ENCODE data around the gene MUC16. TPM values are rescaled to one million over a fixed set of nuclear protein-coding genes. Genes with fewer than 3 reads are reported as not detected.

The MUC16 gene
- total and polyA plus RNA-seq, 3 experiments from 2014 or later: under 0.01 to 0.02 (median 0.02) TPM

DNA sequence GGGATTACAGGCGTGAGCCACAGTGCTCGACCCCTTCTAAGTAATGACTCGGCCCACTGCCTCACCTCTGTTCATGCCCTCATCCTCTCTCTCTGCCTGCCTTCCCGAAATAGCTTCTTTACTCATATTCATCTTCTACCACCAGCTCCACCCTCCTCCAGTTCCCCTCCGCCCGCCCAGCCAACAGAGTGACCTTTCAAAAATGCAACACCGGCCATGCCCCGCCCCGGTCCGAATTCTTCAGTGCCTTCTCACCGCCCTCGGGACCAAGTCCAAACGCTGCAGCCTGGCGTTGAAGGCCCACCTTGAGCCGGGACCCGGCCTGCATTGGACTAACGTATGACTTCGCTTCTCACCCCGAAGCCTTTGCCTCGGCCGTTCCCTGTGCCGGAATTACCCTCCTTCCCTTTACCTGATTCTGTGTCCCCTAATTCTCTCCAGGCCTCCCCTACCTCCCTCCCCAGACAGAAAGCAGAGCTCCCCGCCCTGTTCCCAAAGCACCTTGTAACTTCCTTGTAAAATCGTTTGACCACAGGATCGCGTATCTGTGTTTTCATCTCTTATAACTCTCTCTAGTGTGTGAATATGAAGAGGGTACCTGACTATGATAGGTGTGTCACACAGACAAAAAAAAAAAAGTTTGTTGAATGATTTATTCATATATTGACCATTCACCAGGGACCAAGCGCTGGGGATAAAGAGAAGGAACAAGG is 8.1 kb upstream of the MUC16 start:
- Histone ChIP-seq H3K36me3 (ENCODE audit: insufficient read depth, low read length) (no peaks in the 10 kb centered on the region), H3K9me3 (ENCODE audit: low read length) (no peaks in the 10 kb centered on the region), H3K4me1 (ENCODE audit: insufficient read depth, low read length) (no peaks in the 10 kb centered on the region), H3K4me3 (ENCODE audit: low read length) (no peak overlapping the region), H3K27me3 (ENCODE audit: insufficient read depth, low read length, poor library complexity, severe bottlenecking) (no peaks in the 10 kb centered on the region), H3K27ac (ENCODE audit: low read depth, low read length) (no peak overlapping the region)
- Mint-ChIP-seq H3K27ac (no peak overlapping the region), H3K4me3 (no peak overlapping the region), H3K4me1 (no peaks in the 10 kb centered on the region), H3K27me3 (peaks cover 7 to 17% of the 10 kb centered on the region in 2 donors), H3K9me3 (peaks cover 0 to 4% (median 0%) of the 10 kb centered on the region in 5 donors), H3K36me3 (no peaks in the 10 kb centered on the region)
- ChIA-PET CTCF (no interaction called here), POLR2A (no interaction called here)
- DNase-seq: no peak

DNA sequence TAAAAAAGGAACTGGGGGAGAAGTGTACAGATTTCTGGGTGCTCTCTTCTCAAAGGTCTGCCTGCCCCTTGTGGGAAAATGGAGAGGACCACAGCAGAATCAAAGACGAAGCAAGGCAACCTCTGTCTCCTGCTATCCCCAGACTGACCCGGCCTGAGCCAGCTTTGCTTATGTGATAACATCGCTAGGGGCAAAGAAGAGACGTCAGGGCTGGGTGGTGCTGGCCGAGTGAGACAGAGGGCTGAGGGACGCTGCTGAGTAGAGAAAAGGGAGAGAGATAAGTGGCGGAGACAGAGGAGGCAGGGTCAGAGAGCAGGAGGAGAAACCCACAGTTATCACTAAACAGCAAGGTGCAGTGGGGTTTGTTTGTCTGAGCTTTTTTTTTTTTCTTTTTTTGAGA is 4.6 kb upstream of the MUC16 start:
- Mint-ChIP-seq H3K27me3 (peaks cover 4 to 17% of the 10 kb centered on the region in 2 donors), H3K27ac (no peak overlapping the region), H3K9me3 (peaks cover 0 to 6% (median 0%) of the 10 kb centered on the region in 5 donors), H3K4me1 (no peaks in the 10 kb centered on the region), H3K36me3 (no peaks in the 10 kb centered on the region), H3K4me3 (no peak overlapping the region)
- CTCF ChIA-PET: no interaction called here
- Histone ChIP-seq H3K9me3 (ENCODE audit: low read length) (no peaks in the 10 kb centered on the region), H3K4me1 (ENCODE audit: insufficient read depth, low read length) (no peaks in the 10 kb centered on the region), H3K27me3 (ENCODE audit: insufficient read depth, low read length, poor library complexity, severe bottlenecking) (no peaks in the 10 kb centered on the region), H3K36me3 (ENCODE audit: insufficient read depth, low read length) (no peaks in the 10 kb centered on the region), H3K4me3 (ENCODE audit: low read length) (no peak overlapping the region), H3K27ac (ENCODE audit: low read depth, low read length) (no peak overlapping the region)
- DNase-seq: no peak
- POLR2A ChIA-PET: no interaction called here

GRCh38 chr19:9013988-9014387 is 3.8 kb upstream of the MUC16 start:
- no peak overlapping the region for H3K27ac ChIP-seq (ENCODE audit: low read depth, low read length)
- H3K4me3 ChIP-seq (ENCODE audit: low read length): no peak overlapping the region
- no peaks in the 10 kb centered on the region for H3K36me3 Mint-ChIP-seq
- peaks cover 7 to 24% of the 10 kb centered on the region in 2 donors for H3K27me3 Mint-ChIP-seq
- ChIA-PET POLR2A (no interaction called here), CTCF (no interaction called here)
- no peak for DNase-seq
- peaks cover 0 to 6% (median 0%) of the 10 kb centered on the region in 5 donors for H3K9me3 Mint-ChIP-seq
- no peaks in the 10 kb centered on the region for H3K36me3 ChIP-seq (ENCODE audit: insufficient read depth, low read length)
- H3K9me3 ChIP-seq (ENCODE audit: low read length): no peaks in the 10 kb centered on the region
- H3K27ac Mint-ChIP-seq: no peak overlapping the region
- H3K4me3 Mint-ChIP-seq: no peak overlapping the region
- no peaks in the 10 kb centered on the region for H3K4me1 Mint-ChIP-seq
- no peaks in the 10 kb centered on the region for H3K4me1 ChIP-seq (ENCODE audit: insufficient read depth, low read length)
- H3K27me3 ChIP-seq (ENCODE audit: insufficient read depth, low read length, poor library complexity, severe bottlenecking): no peaks in the 10 kb centered on the region

GRCh38 chr19:9011875-9012274 is 1.7 kb upstream of the MUC16 start:
- Histone ChIP-seq H3K27me3 (ENCODE audit: insufficient read depth, low read length, poor library complexity, severe bottlenecking) (no peaks in the 10 kb centered on the region), H3K27ac (ENCODE audit: low read depth, low read length) (no peak overlapping the region), H3K9me3 (ENCODE audit: low read length) (no peaks in the 10 kb centered on the region), H3K36me3 (ENCODE audit: insufficient read depth, low read length) (no peaks in the 10 kb centered on the region), H3K4me1 (ENCODE audit: insufficient read depth, low read length) (no peaks in the 10 kb centered on the region), H3K4me3 (ENCODE audit: low read length) (no peak overlapping the region)
- Mint-ChIP-seq H3K27me3 (peaks cover 5 to 25% of the 10 kb centered on the region in 2 donors), H3K4me3 (no peak overlapping the region), H3K4me1 (no peaks in the 10 kb centered on the region), H3K36me3 (no peaks in the 10 kb centered on the region), H3K9me3 (peaks cover 0 to 6% (median 0%) of the 10 kb centered on the region in 5 donors), H3K27ac (no peak overlapping the region)
- no peak for DNase-seq
- POLR2A ChIA-PET: no interaction called here
- CTCF ChIA-PET: no interaction called here

DNA sequence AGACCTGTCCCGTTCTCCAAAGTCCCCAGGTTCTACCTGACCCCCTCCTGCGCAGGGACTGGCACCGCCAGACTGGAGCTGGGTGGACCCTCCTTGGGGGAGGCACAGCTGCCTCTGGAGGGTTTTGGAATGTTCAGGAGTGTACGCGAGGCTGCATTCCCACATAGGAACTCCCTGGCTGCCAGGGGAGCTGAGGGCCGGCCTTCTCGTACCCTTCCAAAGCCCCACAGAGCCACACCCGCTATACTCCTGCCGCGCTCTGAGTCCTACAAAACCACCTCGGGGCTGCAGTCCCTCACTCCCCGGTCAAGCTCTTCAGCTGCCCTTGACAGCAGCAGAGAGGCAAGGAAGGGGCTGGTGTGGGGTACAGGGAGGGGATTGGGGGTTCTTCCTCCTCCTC is 484 bp upstream of the MUC16 start:
- no peak overlapping the region for H3K4me3 Mint-ChIP-seq
- Histone ChIP-seq H3K9me3 (ENCODE audit: low read length) (no peaks in the 10 kb centered on the region), H3K36me3 (ENCODE audit: insufficient read depth, low read length) (no peaks in the 10 kb centered on the region), H3K4me3 (ENCODE audit: low read length) (no peak overlapping the region), H3K27me3 (ENCODE audit: insufficient read depth, low read length, poor library complexity, severe bottlenecking) (no peaks in the 10 kb centered on the region), H3K27ac (ENCODE audit: low read depth, low read length) (no peak overlapping the region), H3K4me1 (ENCODE audit: insufficient read depth, low read length) (no peaks in the 10 kb centered on the region)
- CTCF ChIA-PET: no interaction called here
- POLR2A ChIA-PET: no interaction called here
- H3K27me3 Mint-ChIP-seq: peaks cover 5 to 25% of the 10 kb centered on the region in 2 donors
- H3K4me1 Mint-ChIP-seq: no peaks in the 10 kb centered on the region
- peak overlapping the region in 2 of 8 donors; percentile 50 to 70 for H3K27ac Mint-ChIP-seq
- H3K9me3 Mint-ChIP-seq: peaks cover 0 to 6% (median 0%) of the 10 kb centered on the region in 5 donors
- no peak for DNase-seq
- no peaks in the 10 kb centered on the region for H3K36me3 Mint-ChIP-seq

GRCh38 chr19:9009431-9009830 is 778 bp downstream of the MUC16 start:
- CTCF ChIA-PET: no interaction called here
- peak overlapping the region in 1 of 8 donors; percentile 5 for H3K27ac Mint-ChIP-seq
- DNase-seq: no peak
- no peak overlapping the region for H3K4me3 ChIP-seq (ENCODE audit: low read length)
- H3K9me3 ChIP-seq (ENCODE audit: low read length): no peaks in the 10 kb centered on the region
- no peaks in the 10 kb centered on the region for H3K4me1 ChIP-seq (ENCODE audit: insufficient read depth, low read length)
- POLR2A ChIA-PET: no interaction called here
- no peaks in the 10 kb centered on the region for H3K4me1 Mint-ChIP-seq
- peak overlapping the region; percentile 46 to 83 (median 55) for H3K4me3 Mint-ChIP-seq
- peaks cover 0 to 6% (median 0%) of the 10 kb centered on the region in 5 donors for H3K9me3 Mint-ChIP-seq
- no peaks in the 10 kb centered on the region for H3K27me3 ChIP-seq (ENCODE audit: insufficient read depth, low read length, poor library complexity, severe bottlenecking)
- H3K36me3 ChIP-seq (ENCODE audit: insufficient read depth, low read length): no peaks in the 10 kb centered on the region
- no peaks in the 10 kb centered on the region for H3K36me3 Mint-ChIP-seq
- no peak overlapping the region for H3K27ac ChIP-seq (ENCODE audit: low read depth, low read length)
- peaks cover 5 to 21% of the 10 kb centered on the region in 2 donors for H3K27me3 Mint-ChIP-seq

DNA sequence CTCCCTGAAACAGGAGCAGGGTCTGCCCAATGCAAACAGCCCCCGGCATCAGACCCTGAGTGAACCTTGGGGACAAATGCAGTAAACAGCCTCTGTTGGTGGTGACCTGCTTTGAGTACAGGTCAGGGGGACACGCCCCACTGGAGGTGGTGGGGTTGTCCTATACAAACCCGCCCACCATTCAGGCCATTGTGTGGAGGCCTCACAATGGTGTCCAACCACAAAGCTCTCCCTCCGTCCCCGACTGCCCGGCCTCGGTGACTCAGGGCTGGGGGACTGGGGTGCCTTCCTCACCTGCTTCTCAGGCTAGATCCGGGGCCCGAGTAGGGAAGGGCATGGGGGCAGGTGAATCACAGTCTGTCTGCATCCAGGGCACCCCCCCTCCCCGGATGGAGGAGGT is 1.5 kb downstream of the MUC16 start:
- H3K27ac Mint-ChIP-seq: no peak overlapping the region
- ChIA-PET POLR2A (no interaction called here), CTCF (no interaction called here)
- peaks cover 0 to 2% (median 0%) of the 10 kb centered on the region in 5 donors for H3K9me3 Mint-ChIP-seq
- no peaks in the 10 kb centered on the region for H3K9me3 ChIP-seq (ENCODE audit: low read length)
- H3K27ac ChIP-seq (ENCODE audit: low read depth, low read length): no peak overlapping the region
- H3K36me3 ChIP-seq (ENCODE audit: insufficient read depth, low read length): no peaks in the 10 kb centered on the region
- no peaks in the 10 kb centered on the region for H3K4me1 Mint-ChIP-seq
- H3K27me3 Mint-ChIP-seq: peaks cover 5 to 18% of the 10 kb centered on the region in 2 donors
- H3K4me1 ChIP-seq (ENCODE audit: insufficient read depth, low read length): no peaks in the 10 kb centered on the region
- H3K36me3 Mint-ChIP-seq: no peaks in the 10 kb centered on the region
- no peak for DNase-seq
- H3K4me3 ChIP-seq (ENCODE audit: low read length): no peak overlapping the region
- H3K4me3 Mint-ChIP-seq: peak overlapping the region in 1 of 7 donors; percentile 27
- H3K27me3 ChIP-seq (ENCODE audit: insufficient read depth, low read length, poor library complexity, severe bottlenecking): no peaks in the 10 kb centered on the region

- H3K27ac ChIP-seq (ENCODE audit: low read depth, low read length): no peak overlapping the region
- ChIA-PET POLR2A (no interaction called here), CTCF (no interaction called here)
- Mint-ChIP-seq H3K9me3 (peaks cover 0 to 7% (median 4%) of the 10 kb centered on the region in 5 donors), H3K27me3 (peaks cover 7 to 28% of the 10 kb centered on the region in 2 donors), H3K27ac (no peak overlapping the region), H3K4me3 (peak overlapping the region in 1 of 7 donors; percentile 14), H3K36me3 (no peaks in the 10 kb centered on the region), H3K4me1 (no peaks in the 10 kb centered on the region)
- DNase-seq: no peak
- H3K27me3 ChIP-seq (ENCODE audit: insufficient read depth, low read length, poor library complexity, severe bottlenecking): no peaks in the 10 kb centered on the region
- no peaks in the 10 kb centered on the region for H3K9me3 ChIP-seq (ENCODE audit: low read length)
- no peaks in the 10 kb centered on the region for H3K4me1 ChIP-seq (ENCODE audit: insufficient read depth, low read length)
- H3K36me3 ChIP-seq (ENCODE audit: insufficient read depth, low read length): no peaks in the 10 kb centered on the region
- no peak overlapping the region for H3K4me3 ChIP-seq (ENCODE audit: low read length)
Measured at GRCh38 chr19:9000933-9001332, 9.3 kb downstream of the MUC16 start.
